ENCODE results near the gene IGFBP6.
A peak's percentile ranks its signal among the peaks of the same experiment; 100 is the strongest.

IGFBP6 gene

GRCh38 chr12:53059434-53060063 is 37.9 kb upstream of the IGFBP6 start:
- FAIRE-seq, result no peak

GRCh38 chr12:53060064-53060720 is 37.3 kb upstream of the IGFBP6 start:
- no peak for FAIRE-seq

DNA sequence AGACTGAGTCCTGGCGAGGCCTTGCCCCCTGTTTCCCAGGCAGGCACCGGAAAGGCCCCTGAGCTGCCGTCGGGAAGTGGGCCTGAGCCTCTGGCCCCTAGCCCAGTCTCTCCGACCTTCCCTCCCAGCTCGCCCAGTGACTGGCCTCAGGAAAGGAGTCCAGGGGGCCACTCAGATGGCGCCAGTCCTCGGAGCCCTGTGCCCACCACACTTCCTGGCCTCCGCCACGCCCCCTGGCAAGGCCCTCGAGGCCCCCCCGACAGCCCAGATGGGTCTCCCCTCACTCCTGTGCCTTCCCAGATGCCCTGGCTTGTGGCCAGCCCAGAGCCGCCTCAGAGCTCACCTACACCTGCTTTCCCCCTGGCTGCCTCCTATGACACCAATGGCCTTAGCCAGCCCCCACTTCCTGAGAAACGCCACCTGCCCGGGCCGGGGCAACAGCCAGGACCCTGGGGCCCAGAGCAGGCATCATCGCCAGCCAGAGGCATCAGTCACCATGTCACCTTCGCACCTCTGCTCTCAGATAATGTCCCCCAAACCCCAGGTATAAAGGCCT is 36.7 kb upstream of the IGFBP6 start:
- FAIRE-seq, result no peak

GRCh38 chr12:53061404-53062010 is 36.0 kb upstream of the IGFBP6 start:
- FAIRE-seq, result no peak

- FAIRE-seq, result no peak
Observed at GRCh38 chr12:53062011-53062961, 35.2 kb upstream of the IGFBP6 start.

DNA sequence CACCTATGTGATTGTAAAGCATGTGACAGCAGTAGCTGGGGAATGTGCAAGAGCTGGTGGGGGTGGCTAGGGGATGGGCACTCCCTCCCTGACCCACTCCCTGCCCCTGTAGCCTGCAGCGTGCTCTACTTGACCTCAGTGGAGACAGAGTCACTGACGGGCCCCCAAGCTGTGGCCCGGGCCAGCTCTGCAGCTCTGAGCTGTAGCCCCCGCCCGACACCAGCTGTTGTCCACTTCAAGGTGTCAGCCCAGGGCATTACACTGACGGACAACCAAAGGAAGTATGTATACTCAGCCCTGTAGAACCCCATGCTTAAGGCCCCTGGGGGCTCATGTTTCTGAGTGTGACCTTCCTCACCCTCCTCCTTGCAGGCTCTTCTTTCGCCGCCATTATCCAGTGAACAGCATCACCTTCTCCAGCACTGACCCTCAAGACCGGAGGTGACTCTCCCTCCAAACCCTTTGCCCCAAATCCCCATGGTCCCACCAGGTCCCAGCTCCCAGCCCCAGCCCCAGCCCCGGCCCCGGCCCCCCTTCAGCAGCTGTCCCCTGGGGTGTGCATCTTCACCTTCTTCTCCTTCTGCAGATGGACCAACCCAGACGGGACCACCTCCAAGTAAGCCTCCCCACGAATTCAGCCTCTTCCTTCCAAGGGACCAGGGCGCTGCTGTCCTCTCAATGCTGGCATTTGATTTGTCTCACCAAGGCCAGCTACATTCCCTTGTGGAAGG is 34.3 kb upstream of the IGFBP6 start:
- no peak for FAIRE-seq

DNA sequence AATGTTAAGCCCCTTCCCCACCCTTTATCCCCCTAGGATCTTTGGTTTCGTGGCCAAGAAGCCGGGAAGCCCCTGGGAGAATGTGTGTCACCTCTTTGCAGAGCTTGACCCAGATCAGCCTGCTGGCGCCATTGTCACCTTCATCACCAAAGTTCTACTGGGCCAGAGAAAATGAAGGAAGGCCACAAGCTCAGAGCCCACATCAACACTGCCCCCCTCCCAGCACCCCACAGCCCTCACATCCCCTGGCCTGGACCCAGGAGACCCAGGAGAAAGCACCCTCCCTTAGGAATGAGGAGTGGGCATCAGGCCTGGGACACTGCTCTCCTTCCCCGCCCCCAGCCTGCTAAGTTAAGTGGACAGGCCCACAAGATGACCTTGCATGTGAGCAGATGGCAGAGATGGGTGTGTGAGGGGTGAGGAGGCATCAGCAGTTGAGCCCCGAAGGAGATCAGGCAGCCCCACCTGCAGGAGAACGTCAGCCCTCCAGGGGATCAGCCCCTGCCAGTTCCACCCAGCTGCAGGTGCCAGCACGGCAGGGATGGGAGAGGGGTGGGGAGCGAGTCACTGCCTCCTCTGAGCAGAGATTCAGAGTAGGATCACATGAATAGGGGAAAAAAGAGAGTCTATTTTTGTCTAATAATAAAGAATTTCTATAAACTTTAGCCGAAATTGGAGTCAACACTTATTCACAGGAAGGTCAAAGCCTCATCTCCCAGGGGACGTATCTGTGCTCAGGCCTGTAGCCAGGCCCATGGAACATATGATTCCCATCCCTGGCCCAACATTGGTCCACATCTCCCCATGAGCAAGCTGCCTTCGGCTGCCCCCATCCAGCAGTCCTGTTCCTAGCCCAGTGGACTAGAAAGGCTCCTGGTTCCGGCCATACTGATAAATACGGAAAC is 33.5 kb upstream of the IGFBP6 start:
- no peak for FAIRE-seq

DNA sequence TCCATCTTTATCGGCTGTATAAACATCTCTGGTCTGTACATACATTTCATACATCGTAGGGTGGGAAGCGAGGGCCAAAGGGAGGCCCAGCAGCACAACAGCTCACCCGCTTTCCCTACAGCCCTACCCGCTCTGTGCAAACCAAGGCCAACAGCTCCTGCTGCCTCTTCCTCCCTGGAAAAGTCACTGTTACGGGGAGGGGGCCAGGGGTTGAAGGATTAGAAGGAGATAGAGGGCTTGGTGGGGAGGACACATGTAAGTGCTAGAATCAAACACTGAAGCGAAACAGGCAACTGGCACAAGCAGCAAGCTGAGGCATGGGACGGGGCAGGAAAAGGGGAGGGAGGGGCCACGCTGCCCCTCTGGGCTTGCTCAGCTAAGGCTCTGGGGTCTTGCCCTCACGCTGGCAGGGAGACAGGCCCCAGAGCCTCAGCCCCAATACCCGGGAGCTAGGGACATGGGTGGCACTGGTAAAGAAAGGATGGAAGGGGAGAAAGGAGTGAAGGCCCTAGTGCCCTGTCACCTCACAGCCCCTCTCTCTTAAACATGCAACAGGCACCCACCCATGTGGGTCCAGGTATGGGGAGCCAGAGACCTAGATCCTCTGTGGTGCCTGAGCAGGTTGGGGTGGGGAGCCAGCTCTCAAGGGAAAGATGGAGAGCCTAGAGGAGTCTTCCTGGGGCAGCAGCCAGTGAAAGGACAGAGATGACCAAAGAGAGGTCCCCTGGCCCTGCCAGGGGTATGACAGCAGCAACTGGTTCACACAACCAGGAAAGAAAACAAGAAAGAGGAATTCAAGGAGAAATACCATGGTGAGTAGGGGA is 32.6 kb upstream of the IGFBP6 start:
- no peak for FAIRE-seq

DNA sequence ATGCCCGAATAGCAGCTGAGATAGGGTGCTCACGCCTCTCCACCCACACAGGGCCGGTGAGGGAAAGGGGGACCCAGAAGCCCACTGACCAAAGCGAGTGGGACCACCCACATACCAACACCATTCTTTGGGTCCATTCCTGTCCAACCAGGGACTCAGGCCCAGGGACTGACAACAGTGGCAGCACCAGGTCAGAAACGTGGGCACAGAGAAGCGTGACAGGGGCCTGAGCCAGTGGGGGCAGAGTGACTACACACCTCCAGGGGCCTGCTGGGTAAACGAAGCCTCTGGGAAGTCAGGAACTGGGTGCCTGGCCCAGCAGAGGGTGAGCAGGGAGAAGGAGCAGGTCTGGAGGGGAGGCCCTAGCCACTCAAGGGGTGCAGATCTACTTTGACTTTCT is 32.0 kb upstream of the IGFBP6 start:
- no peak for FAIRE-seq

DNA sequence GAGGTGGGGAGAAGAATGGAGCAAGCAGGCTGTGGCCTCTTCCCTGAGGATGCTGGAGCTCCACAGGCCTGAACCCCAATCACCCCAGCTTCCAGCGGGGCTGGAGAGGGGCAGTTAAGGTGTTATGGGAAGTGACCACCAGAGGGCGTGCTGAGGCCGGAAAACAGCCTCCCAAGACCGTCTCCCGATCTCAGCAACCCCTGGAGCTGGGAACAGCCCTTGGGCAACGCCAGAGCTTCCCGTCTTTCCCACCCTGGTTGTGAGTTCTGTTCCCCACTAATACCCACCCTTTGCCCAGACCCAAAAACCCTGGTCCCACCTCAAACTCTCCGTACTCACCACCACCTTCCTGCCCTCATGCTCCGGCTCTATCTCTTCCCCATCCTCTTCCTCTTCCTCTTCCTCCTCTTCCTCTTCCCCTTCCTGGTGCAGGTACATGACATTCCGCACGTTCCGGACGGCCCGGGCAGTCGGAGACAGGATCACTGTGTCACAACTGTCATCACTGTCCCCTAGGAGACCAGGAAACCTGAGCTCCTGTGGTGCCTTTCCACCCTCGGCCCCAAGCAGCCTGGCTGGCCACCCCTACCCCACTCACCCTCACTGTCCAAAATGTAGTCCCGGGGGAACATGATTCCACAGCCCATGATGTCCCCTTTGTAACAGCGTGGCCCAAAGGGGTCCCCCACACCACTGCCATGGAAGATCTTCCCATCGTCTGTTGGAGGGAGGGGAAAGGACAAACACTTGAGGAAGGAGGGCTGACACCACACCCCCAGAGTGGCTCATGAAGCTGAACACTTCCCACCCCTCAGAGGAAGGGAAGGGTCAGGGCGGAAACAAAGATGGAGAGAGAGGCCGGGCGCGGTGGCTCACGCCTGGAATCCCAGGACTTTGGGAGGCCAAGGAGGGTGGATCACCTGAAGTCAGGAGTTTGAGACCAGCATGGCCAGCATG is 31.2 kb upstream of the IGFBP6 start:
- peak; percentile 72 for FAIRE-seq

GRCh38 chr12:53067074-53067992 is 30.1 kb upstream of the IGFBP6 start:
- no peak for FAIRE-seq

GRCh38 chr12:53067993-53068770 is 29.3 kb upstream of the IGFBP6 start:
- FAIRE-seq, result no peak

- FAIRE-seq, result no peak
Observed at GRCh38 chr12:53068811-53069585, 28.5 kb upstream of the IGFBP6 start.

DNA sequence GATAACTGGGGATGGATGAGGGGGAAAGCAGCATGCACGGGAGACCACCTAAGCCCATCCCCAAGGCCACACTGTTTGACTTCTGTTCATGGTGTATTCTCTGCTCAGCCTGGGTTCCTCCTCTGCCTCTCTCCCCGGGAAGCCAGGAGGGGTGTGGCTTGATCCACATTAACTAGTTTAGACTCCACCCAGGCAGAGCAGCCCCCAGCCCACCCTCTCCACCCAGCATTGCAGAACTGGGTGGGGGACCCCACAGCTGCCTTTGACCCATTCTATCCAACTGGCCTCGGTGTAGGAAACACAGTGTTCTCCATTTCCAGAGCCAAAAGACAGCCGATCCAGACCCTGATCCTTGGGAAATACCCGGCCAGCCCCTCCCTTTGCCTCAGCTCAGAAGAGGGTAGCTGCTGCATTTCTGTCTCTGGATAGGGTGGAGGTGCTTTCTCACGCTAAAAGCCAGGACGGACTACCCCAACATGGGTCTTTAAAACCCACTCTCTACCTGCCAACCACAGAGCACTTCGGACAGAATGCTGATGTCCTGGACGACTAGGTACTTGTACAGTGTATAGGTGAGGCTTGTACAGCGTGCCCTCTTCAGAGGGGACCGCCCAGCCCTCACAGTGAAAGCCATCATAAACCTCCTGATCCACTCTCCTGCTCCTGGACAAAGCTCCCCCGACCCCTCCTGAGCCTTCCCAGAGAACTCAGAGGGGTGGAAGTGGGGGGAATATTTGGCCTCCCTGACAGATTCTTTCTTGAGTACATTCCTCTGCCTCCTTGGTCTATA is 27.7 kb upstream of the IGFBP6 start:
- FAIRE-seq, result no peak

GRCh38 chr12:53070877-53071492 is 26.5 kb upstream of the IGFBP6 start:
- FAIRE-seq, result no peak
